NCI-H128 (cell line): Measurements from ENCODE around the gene CCDC74B.
"Not testable (repeated sequence)": the region's sequence is repeated elsewhere in the genome, so short reads cannot be mapped to it uniquely, and the experiment has no call there.

ENCODE experiments used
- DNase-seq: peaks from one replicate; lab custom pipeline; 2025; ENCODE audit not compliant: unreplicated experiment; lab: John Stamatoyannopoulos, UW

The CCDC74B gene

DNA sequence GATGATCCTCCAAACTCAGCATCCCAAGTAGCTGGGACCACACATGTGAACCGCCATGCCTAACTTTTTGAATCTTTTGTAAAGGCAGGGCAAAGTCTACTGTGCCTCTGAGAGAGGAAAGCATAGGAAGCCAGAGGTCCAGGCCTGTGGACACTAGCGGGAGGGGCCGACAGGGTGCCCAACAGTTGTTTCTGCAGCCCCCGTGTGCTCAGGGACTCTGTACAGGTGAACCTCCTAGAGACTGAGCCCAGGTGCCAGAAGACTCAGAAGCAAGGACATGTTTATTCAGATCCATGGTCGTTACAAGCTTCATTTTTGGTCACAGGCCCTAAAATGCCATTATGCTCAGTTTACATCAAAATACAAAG is 6.2 kb upstream of the CCDC74B start:
- not testable (repeated sequence) for DNase-seq

- no peak for DNase-seq
Observed at GRCh38 chr2:130150181-130151144, 5.6 kb upstream of the CCDC74B start.

- DNase-seq: not testable (repeated sequence)
Observed at GRCh38 chr2:130148515-130148914, 3.6 kb upstream of the CCDC74B start.

- not testable (repeated sequence) for DNase-seq
Observed at GRCh38 chr2:130143266-130144039, 1.5 kb downstream of the CCDC74B start.

GRCh38 chr2:130142396-130143265 is 2.3 kb downstream of the CCDC74B start:
- not testable (repeated sequence) for DNase-seq

DNA sequence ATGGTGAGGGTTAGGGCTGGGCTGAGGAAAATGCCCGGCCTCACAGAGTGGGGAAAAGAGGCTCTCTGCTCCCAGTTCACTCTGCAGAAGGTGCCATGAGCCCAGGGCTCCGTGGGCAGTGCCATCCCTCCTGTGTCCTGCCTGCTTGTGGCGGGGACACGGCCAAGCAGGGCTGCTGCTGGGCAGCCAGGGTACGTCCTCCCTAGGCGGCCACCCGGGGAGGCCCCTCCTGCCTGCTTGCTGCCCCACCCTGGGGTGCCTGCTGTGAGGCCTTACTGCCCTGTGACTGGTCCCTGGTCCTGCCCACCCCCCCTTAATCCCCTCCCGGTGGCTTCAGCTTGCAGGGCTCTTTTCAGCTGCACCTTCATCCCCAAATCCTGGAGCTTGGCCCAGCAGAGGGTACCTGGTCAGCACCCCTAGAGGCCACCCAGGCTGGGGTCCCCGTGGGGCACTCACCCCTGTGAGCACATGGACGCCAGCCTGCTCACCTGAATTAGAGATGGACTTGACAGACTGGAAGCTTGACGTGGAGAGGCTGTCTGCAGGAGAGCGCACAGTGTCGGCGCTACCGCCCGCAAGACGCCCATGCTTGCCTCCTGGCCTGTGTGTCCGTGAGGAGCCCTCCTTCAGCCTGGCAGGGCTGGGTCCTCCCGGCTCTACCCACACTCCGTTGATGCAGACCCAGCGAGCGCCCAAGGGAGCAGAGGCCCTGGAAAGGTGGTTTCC is 3.1 kb downstream of the CCDC74B start:
- not testable (repeated sequence) for DNase-seq

GRCh38 chr2:130141002-130141401 is 3.9 kb downstream of the CCDC74B start:
- not testable (repeated sequence) for DNase-seq

GRCh38 chr2:130140516-130140915 is 4.4 kb downstream of the CCDC74B start:
- DNase-seq: not testable (repeated sequence)

DNA sequence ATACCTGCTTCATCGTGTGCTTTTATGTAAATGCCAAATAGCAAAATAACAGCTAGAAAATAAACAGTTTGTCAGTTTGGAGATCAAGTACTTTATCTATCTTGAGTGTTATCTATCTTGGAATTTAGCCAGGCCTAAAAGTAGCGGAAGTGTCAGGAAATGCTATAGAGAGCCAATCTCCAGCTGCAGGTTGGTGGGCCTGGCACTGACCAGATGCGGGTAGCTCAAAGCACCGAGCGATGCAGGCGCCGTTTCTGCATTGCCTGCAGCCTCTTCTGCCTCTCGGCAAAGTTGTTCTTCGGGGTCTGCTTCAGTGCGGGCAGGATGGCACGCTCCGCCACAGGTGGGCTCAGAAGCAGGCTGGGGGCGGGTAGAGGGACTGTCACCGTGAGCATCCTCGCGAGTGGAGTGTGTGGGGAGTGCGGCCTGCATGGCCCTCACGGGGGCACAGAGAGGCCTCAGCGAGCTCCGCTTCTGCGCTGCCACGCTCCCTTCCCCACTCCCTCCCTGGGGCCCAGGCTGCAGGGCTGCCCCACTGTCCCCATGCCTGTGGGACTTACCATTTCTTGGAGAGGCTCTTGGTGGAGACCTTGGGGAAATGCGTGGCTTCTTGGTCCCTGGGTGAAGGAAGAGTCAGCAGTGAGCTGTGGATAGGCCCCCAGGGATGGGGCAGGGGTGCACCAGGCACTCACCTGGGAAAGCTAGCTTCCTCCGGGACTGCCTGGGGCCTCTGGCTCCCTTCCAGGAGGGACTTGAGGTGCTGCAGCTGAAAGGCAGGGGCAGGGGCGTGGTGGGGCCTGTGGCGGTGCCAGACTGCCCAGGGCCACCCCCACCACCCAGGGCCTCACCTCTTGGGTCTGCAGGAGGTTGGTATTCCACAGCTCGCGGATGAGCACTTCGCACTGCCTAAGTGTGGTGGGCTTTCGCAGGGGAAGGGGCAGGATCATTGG is 5.3 kb downstream of the CCDC74B start:
- DNase-seq: not testable (repeated sequence)

- not testable (repeated sequence) for DNase-seq
Observed at GRCh38 chr2:130138841-130139251, 6.1 kb downstream of the CCDC74B start.

DNA sequence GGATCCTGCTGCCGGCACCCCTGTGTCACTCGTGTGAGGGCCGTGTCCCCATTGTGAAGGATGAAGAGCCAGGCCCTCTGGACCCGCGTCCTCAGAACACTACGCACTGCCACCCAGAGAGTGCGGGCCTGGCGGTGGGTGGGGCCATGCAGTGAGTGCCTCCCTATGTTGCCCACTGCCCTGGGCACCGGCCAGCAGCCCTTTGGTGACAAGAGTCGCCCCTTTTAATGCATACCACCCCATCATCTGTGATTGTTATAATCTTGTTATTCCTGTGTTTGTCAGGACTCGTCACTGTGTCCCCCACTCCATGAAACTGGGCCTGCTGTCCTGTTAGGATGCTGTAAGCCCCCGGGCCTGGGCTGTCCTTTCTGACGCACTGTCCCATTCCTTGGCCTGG is 6.6 kb downstream of the CCDC74B start:
- DNase-seq: not testable (repeated sequence)

GRCh38 chr2:130137118-130137517 is 7.8 kb downstream of the CCDC74B start:
- DNase-seq: not testable (repeated sequence)

- DNase-seq: not testable (repeated sequence)
Observed at GRCh38 chr2:130136546-130136945, 8.4 kb downstream of the CCDC74B start.

DNA sequence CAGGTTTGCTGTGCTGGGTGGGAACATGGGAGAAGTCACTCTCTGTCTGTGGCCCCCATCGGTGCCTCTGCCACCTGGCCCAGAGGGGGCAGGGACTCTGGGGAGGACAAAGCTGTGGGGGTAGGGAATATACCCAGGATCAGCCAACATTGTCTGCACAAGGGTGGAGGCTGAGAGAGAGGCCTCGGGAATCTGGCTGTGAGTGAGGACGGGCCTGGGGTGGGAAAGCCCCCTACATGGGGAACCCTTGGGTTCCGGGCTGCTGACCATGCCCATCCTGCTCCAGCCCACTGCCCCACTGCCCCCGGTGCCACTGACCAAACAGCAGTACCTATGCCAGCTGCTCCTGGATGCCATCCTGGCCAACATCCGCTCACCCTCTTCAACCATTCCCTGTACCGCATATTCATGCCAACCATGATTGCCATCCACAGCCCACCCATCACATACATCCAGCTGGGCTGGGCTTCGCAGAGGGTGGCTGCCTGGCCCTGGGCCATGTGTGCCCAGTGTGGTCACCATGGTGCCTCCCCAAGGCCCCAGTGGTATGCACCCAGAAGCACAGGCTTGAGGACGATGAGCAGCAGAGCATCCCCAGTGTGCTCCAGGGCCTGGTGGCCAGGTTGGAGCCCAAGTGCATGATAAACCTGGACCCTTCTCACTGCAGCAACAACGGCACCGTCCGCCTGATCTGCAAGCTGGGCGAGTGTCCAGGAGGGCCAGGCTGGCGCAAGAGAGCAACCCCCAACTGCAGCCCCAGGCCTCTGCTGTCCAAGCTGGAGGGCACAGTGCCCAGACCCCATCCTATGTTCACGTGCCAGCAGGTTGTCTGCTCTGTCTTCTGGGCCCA is 9.0 kb downstream of the CCDC74B start:
- no peak for DNase-seq

DNA sequence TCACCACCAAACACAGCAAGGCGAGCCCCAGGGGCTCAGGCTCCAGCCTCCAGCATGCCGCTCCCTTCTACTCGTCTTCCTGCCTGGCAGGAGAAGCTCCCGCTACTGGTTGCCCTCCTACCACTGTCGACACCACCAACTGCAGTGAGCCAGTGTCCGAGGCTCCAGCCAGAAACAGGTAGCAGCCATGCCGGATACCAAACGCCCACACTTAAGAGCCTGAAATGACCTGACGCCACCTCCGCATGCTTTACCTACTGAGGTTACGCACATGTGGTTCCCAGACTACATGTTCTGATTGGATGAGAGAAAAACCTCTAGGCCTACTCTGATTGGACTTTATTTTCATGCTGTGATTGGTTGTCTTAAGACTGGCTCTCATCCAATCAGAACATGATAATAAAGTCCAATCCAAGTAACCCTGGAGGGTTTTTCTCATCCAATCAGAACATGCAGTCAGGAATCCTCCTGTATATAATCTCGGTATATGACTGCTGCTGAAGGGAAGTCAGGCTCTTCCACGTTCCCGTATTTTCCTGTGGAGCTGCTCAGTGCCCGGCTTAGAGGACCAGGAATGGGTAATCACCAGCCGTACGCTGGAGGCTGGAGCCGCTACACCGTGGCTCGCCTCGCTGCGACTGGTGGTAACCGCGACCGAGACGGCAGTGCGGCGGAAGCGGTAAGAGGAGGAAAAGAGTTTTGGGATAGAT is 15.6 kb downstream of the CCDC74B start, which contains the start of gene POTEF:
POTEF (minus strand) TSS at position 103 of the 710 bp plus-strand sequence. CDS start 8,707 bp downstream, outside the sequence.
- DNase-seq: not testable (repeated sequence)

GRCh38 chr2:130128464-130128863 is 16.4 kb downstream of the CCDC74B start:
- DNase-seq: not testable (repeated sequence)

- DNase-seq: not testable (repeated sequence)
Observed at GRCh38 chr2:130127726-130128125, 17.2 kb downstream of the CCDC74B start.
